Lower leg skin (tissue), 3 donors: ENCODE results near the gene PRPS1L1.

Experiments
- POLR2A ChIP-seq, 2 donors: fragments of 450-650 bp; IDR thresholded peaks; one replicate each; pipeline ENCODE4 v1.6.1; 2016 to 2017; ENCODE audit warnings: antibody characterized with exemption in 2 of 2, mild to moderate bottlenecking in 1 of 2, moderate library complexity in 1 of 2
- TF ChIP-seq, protein P1 (sequence below), 3 donors: fragments of 450-650 bp; IDR thresholded peaks; one replicate each; pipeline ENCODE4 v1.5.1; 2016; ENCODE audit warnings: antibody characterized with exemption in 3 of 3, mild to moderate bottlenecking in 3 of 3, moderate library complexity in 2 of 3

DNA sequence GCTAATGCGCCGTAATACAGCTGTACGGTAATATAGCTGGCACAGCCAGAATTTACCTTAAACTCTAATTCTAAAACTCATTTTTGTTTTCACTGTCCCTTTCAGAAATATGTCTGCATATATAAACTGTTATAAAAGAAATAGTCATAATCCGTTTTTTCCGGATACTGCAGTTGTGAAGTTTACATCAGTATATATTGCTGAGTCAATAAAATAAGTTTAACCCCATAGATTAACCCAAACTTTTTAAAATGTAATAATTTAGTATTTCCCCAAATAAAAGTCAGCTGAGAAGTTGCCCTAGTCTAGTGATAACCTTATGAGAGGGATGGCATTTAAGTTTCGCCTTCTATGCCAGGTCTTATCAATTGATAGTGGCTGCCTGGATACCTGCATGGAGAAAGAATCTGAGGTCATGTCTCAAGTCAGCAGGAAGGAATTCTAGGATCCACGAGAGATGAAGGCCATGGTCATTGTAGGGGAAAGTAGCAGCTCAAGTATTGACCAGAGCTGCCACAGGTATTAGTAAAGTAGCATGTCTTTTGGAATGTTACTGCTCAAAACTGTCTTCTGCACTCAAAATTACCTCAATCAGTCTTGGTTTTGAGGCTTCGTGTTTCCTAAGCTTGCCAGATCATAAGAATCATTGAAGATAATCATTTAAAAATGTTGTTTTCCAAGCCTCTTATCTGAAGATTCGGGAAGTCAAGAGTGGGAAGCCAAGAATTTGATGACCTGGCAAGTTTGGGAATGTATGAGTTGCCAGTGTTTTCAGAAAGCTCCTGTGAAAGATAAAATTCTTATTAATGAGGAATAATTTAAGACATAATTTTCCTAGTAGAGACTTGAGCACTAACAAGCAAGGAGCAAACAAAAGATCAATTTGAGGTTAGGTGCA is 10.8 kb downstream of the PRPS1L1 start:
- TF ChIP-seq, protein P1, sequence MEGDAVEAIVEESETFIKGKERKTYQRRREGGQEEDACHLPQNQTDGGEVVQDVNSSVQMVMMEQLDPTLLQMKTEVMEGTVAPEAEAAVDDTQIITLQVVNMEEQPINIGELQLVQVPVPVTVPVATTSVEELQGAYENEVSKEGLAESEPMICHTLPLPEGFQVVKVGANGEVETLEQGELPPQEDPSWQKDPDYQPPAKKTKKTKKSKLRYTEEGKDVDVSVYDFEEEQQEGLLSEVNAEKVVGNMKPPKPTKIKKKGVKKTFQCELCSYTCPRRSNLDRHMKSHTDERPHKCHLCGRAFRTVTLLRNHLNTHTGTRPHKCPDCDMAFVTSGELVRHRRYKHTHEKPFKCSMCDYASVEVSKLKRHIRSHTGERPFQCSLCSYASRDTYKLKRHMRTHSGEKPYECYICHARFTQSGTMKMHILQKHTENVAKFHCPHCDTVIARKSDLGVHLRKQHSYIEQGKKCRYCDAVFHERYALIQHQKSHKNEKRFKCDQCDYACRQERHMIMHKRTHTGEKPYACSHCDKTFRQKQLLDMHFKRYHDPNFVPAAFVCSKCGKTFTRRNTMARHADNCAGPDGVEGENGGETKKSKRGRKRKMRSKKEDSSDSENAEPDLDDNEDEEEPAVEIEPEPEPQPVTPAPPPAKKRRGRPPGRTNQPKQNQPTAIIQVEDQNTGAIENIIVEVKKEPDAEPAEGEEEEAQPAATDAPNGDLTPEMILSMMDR (IDR thresholded peaks at IDR 0.05): no peak
- no peak for TF ChIP-seq POLR2A (IDR thresholded peaks at IDR 0.05)
